KOPT-K1 (cell line): ENCODE measurements around the gene DNAH14.
A peak's percentile ranks its signal among the peaks of the same experiment; 100 is the strongest.

Experiments used
- H3K27ac ChIP-seq: fragments of 200-600 bp; sonication (generic); 2 replicates; pipeline ENCODE4 v1.5.1; 2016; ENCODE audit warnings: antibody characterized with exemption, mild to moderate bottlenecking, low read depth, low read length; ENCODE audit not compliant: poor library complexity, severe bottlenecking
- H3K36me3 ChIP-seq: fragments of 200-600 bp; sonication (generic); 2 replicates; pipeline ENCODE4 v1.5.1; 2017; ENCODE audit warnings: antibody characterized with exemption, mild to moderate bottlenecking, low read length, moderate library complexity; ENCODE audit not compliant: insufficient read depth
- H3K9me3 ChIP-seq: fragments of 200-600 bp; sonication (generic); 2 replicates; pipeline ENCODE4 v1.5.1; 2017; ENCODE audit warnings: antibody characterized with exemption, low read length, mild to moderate bottlenecking; ENCODE audit not compliant: insufficient read depth, poor library complexity, severe bottlenecking

DNAH14 gene

DNA sequence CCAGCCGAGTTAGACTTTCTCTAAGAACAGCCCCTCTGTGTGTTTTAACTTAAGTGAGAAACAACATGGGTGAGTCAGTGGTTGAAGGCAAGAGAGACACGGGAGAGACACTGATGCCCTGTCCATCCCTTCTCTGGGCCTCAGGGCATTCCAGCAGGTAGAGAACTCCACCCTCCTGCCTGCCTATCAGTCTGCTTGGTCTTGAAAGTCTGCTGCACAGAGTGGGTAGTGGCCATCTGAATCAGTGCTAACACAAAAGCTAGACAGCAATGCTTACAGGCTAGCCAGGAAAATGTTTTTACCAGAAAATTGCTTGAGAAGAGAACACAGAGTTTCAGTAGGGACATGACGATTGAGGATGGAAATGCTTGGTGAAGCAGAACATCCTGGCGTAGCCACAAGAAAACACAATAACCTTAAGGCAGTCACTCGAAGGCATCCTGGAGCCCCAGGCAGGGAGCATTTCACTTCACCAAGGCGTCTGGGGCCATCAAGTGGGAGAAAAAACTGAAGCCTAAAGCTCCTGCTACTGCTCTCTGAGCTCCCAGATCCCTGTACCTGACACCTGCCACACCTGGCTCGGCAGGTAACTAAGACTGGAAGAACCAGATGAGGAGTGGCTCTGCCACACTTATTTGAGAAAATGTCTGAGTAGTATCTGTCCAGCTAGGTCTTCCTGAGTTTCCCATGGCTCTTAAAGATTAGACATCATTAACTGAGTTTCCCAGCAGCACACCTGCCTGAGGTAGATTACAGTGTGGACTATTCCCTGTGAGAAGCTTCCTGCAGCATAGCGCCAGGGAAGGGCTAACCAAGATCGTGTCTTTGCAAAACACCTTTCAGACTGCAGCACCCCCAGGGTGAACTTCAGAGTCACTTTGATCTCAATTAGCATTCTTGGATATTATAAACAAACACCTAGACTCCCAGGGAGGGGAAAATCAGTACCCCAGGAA is 516.4 kb downstream of the DNAH14 start:
- Histone ChIP-seq H3K27ac (peak overlapping the region; percentile 80), H3K36me3 (no peaks in the 10 kb centered on the region), H3K9me3 (no peaks in the 10 kb centered on the region)

DNA sequence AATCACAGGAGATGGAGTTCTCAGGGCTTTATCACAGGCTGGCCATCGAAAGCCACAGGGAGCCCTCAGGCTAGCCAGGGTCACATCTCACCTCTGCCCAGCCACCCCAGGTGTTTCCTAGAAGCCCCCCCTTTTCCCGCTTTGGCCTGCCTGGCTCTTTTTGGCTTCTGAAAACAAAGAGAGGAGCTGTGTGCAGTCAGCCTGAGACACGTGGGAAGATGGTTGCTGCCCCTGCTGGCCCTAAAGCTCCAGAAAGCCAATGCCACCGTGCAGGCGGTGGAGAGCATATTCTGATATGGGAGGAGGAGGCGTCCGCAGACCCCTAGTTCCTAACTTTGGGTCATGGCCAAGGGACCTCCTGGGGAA is 517.1 kb downstream of the DNAH14 start:
- no peaks in the 10 kb centered on the region for H3K9me3 ChIP-seq
- H3K36me3 ChIP-seq: no peaks in the 10 kb centered on the region
- H3K27ac ChIP-seq: peak overlapping the region; percentile 80

DNA sequence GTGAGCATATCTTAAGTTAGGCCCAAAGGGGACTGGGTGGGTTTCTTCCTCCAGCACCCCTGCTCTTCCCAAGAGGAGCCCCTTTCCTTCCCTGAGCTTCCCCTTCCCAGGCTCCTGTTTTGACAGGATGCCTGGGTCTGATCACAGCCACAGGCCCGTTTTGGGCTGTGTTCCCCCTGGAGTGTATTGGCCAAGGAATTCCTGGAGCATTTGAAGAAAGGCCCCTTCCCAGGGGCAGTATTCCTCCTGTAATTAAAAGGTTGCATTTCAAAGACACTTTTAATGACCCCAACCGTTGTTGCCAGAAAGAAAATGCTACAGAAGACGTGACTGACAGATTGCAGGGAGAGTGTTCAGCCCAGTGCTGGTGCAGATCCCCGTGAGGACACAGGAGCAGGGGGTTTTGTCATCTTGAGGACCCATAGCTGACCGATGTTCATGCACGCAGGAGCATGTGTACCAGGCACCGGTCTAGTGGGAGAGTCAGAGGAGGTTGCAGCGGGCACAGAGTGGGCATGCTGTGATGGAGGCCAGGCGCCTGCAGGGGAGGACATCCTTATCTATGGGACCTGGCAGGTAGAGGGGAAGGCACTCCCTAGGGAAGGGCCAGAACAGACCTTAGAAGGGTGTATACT is 517.6 kb downstream of the DNAH14 start:
- H3K27ac ChIP-seq: no peak overlapping the region
- H3K9me3 ChIP-seq: no peaks in the 10 kb centered on the region
- no peaks in the 10 kb centered on the region for H3K36me3 ChIP-seq

DNA sequence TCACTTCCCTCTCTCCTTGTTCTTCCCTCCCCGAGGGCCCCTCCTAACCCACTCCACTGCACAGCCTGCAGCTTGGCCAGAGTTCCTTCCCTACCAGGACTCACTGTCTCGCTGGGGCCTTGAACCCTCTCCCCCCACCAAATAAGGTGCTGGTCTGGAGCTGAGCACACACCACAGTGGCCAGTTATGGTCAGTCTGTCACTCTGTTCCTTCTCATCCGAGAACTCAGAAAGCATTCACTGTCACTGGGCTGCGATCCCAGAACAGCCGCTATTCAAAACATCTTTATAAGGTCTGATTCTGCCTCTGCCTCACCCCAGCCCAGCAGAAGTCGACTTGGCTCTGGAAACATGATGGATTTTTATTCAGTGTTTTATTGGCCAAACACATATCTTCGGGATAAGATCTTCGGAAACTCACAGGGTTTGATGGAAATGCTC is 518.2 kb downstream of the DNAH14 start:
- Histone ChIP-seq H3K36me3 (no peaks in the 10 kb centered on the region), H3K27ac (no peak overlapping the region), H3K9me3 (no peaks in the 10 kb centered on the region)

DNA sequence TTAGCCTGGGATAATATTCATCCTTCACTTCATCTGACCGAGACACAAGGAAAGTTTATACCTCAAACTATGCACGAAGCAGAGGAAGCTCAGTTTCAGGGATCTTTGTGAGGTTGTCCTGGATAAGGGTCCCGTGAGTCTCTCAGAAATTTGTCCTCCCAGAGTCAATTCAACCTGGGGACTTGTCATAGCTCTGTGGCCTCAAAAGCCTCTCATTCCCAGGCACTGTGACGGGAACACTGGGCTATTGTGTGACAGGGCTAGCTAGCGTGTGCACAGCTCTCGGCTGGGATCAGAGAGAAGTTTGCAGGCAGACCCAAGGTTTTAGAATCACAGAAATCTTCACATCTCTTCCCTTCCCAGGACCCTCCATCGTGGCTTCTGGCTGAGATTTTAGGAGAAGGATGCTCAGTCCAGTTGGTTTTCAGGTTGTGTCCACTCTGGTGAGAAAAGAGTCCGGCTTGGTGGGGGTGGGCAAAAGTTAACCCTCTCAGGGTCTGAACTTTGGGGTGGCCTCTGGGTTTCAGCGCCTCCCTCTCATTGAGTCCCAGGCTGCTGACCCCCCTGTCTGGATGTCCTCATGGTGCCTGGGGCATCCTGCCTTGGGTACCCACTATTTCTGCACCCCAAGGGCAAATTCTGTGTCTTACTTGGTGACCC is 518.8 kb downstream of the DNAH14 start:
- H3K36me3 ChIP-seq: no peaks in the 10 kb centered on the region
- H3K27ac ChIP-seq: no peak overlapping the region
- H3K9me3 ChIP-seq: no peaks in the 10 kb centered on the region
